Tibial artery (tissue), 4 donors: ENCODE results near the gene CAPZA1.

Experiments used
- DNase-seq, 2 donors: peaks; one replicate each; pipeline ENCODE4 v3.0.0-alpha.2; 2019
- H3K27ac ChIP-seq, 2 donors: fragments of 200-600 bp; sonication (generic) in 1 of 2; 1 replicate in 1 of 2; 2 replicates in 1 of 2; pipeline ENCODE4 v1.5.1; 2018 to 2019; ENCODE audit warnings: mild to moderate bottlenecking in 1 of 2
- H3K27me3 ChIP-seq, 2 donors: fragments of 200-600 bp; sonication (generic) in 1 of 2; one replicate each; pipeline versions ENCODE4 v1.5.1 to v1.6.0; 2016 to 2019
- H3K36me3 ChIP-seq, 3 donors: fragments of 200-600 bp; sonication (generic) in 2 of 3; one replicate each; pipeline ENCODE4 v1.5.1; 2016 to 2019; ENCODE audit warnings: mild to moderate bottlenecking in 2 of 3
- H3K4me1 ChIP-seq, 4 donors: fragments of 200-600 bp; sonication (generic) in 2 of 4; 1 replicate in 3 of 4; 2 replicates in 1 of 4; pipeline ENCODE4 v1.5.1; 2016 to 2019
- H3K4me3 ChIP-seq, 2 donors: fragments of 200-600 bp; sonication (generic) in 1 of 2; 1 replicate in 1 of 2; 2 replicates in 1 of 2; pipeline ENCODE4 v1.5.1; 2018 to 2019; ENCODE audit warnings: mild to moderate bottlenecking in 2 of 2
- H3K9me3 ChIP-seq, 3 donors: fragments of 200-600 bp; sonication (generic) in 1 of 3; one replicate each; pipeline ENCODE4 v1.5.1; 2016 to 2019
- CTCF ChIP-seq, 2 experiments: fragments of 200-600 bp in 1 of 2; fragments of 450-650 bp in 1 of 2; IDR thresholded peaks; one replicate each; pipeline ENCODE4 v1.5.1; 2017 to 2019; ENCODE audit warnings: antibody characterized with exemption in 2 of 2, mild to moderate bottlenecking in 1 of 2, moderate library complexity in 1 of 2
- intact Hi-C: fragments of 100-400 bp; cut with DNase I; formaldehyde crosslinking; loops from one replicate; pipeline ENCODE4 v1.15.0; 2023; ENCODE audit warnings: low total_unique reads

The CAPZA1 gene

GRCh38 chr1:112583366-112583765 lies 36.3 kb upstream of the CAPZA1 start:
- no peaks in the 10 kb centered on the region for H3K9me3 ChIP-seq
- no peaks in the 10 kb centered on the region for H3K4me1 ChIP-seq
- no peak for TF ChIP-seq CTCF (IDR thresholded peaks at IDR 0.05)
- H3K27me3 ChIP-seq: no peaks in the 10 kb centered on the region
- H3K4me3 ChIP-seq: no peak overlapping the region
- no peak overlapping the region for H3K27ac ChIP-seq
- H3K36me3 ChIP-seq: peaks cover 21 to 51% (median 41%) of the 10 kb centered on the region in 3 donors
- intact Hi-C loops: no loop called here
- DNase-seq: no peak

- Histone ChIP-seq H3K4me3 (no peak overlapping the region), H3K36me3 (peaks cover 21 to 37% (median 32%) of the 10 kb centered on the region in 3 donors), H3K27me3 (no peaks in the 10 kb centered on the region), H3K27ac (no peak overlapping the region), H3K4me1 (no peaks in the 10 kb centered on the region), H3K9me3 (no peaks in the 10 kb centered on the region)
- DNase-seq: no peak
- intact Hi-C loops: no loop called here
- TF ChIP-seq CTCF (IDR thresholded peaks at IDR 0.05): no peak
These were observed 29.9 kb upstream of the CAPZA1 start for GRCh38 chr1:112589766-112590165.

GRCh38 chr1:112594208-112594876 lies 25.3 kb upstream of the CAPZA1 start:
- Histone ChIP-seq H3K27me3 (no peaks in the 10 kb centered on the region), H3K4me3 (no peak overlapping the region), H3K36me3 (peaks cover 34 to 46% (median 35%) of the 10 kb centered on the region in 3 donors), H3K9me3 (no peaks in the 10 kb centered on the region), H3K4me1 (no peaks in the 10 kb centered on the region), H3K27ac (no peak overlapping the region)
- intact Hi-C loops: no loop called here
- DNase-seq: no peak
- no peak for TF ChIP-seq CTCF (IDR thresholded peaks at IDR 0.05)

GRCh38 chr1:112599477-112599876 lies 20.2 kb upstream of the CAPZA1 start:
- Histone ChIP-seq H3K4me3 (no peak overlapping the region), H3K36me3 (peaks cover 16 to 75% (median 51%) of the 10 kb centered on the region in 3 donors), H3K4me1 (no peaks in the 10 kb centered on the region), H3K27me3 (no peaks in the 10 kb centered on the region), H3K9me3 (no peaks in the 10 kb centered on the region), H3K27ac (no peak overlapping the region)
- TF ChIP-seq CTCF (IDR thresholded peaks at IDR 0.05): no peak
- intact Hi-C loops: no loop called here
- no peak for DNase-seq

GRCh38 chr1:112603012-112603411 lies 16.6 kb upstream of the CAPZA1 start:
- no peak for TF ChIP-seq CTCF (IDR thresholded peaks at IDR 0.05)
- Histone ChIP-seq H3K4me3 (no peak overlapping the region), H3K9me3 (no peaks in the 10 kb centered on the region), H3K4me1 (no peaks in the 10 kb centered on the region), H3K27ac (no peak overlapping the region), H3K27me3 (no peaks in the 10 kb centered on the region), H3K36me3 (peaks cover 16 to 85% (median 64%) of the 10 kb centered on the region in 3 donors)
- no peak for DNase-seq
- intact Hi-C loops: no loop called here
